ENCODE data around the gene SAMD4A.

DNA sequence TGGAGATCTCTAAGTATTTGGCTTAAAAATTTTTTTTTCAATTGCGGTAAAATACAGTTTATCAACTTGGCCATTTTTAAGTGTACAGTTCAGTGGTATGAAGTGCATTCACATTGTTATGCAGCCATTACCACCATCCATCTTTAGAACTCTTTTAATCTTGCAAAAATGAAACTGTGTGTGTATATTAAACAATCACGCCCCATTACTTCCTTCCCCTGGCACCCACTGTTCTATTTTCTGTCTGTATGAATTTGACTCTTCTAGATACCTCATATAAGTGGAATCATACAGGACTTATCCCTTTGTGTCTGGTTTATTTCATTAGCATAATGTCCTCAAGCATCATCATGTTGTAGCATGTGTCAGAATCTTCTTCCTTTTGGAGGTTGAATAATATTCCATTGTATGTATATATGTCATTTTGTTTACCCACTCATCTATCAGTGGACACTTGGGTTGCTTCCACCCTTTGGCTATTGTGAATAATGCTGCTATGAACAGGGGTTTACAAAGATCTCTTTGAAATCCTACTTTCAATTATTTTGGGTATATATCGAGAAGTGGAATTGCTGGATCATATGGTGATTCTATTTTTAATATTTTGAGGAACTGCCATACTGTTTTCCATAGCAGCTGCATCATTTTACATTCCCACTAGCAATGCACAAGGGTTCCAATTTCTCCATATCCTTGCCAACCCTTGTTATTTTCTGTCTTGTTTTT, 62.9 kb downstream of the SAMD4A start:
- TF ChIP-seq, protein P1, sequence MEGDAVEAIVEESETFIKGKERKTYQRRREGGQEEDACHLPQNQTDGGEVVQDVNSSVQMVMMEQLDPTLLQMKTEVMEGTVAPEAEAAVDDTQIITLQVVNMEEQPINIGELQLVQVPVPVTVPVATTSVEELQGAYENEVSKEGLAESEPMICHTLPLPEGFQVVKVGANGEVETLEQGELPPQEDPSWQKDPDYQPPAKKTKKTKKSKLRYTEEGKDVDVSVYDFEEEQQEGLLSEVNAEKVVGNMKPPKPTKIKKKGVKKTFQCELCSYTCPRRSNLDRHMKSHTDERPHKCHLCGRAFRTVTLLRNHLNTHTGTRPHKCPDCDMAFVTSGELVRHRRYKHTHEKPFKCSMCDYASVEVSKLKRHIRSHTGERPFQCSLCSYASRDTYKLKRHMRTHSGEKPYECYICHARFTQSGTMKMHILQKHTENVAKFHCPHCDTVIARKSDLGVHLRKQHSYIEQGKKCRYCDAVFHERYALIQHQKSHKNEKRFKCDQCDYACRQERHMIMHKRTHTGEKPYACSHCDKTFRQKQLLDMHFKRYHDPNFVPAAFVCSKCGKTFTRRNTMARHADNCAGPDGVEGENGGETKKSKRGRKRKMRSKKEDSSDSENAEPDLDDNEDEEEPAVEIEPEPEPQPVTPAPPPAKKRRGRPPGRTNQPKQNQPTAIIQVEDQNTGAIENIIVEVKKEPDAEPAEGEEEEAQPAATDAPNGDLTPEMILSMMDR (conservative IDR thresholded peaks at IDR 0.05) = no peak
- TF ChIP-seq ZFX (IDR thresholded peaks at IDR 0.05) = no peak

Measured in C4-2B (cell line).